Liver (tissue), 3 donors: Measurements from ENCODE around the gene DPAGT1.

Source experiments
- EGR1 ChIP-seq, 2 donors: IDR thresholded peaks; 2 replicates each; pipeline ENCODE4 v1.6.1; 2016 to 2018; ENCODE audit warnings: antibody characterized with exemption in 2 of 2, low read depth in 2 of 2
- RAD21 ChIP-seq, 2 donors: IDR thresholded peaks; 2 replicates each; pipeline ENCODE4 v1.6.1; 2016; ENCODE audit warnings: antibody characterized with exemption in 2 of 2, mild to moderate bottlenecking in 2 of 2
- RXRA ChIP-seq, 2 donors: IDR thresholded peaks; 2 replicates each; pipeline ENCODE4 v1.6.1; 2017 to 2018; ENCODE audit warnings: antibody characterized with exemption in 2 of 2, mild to moderate bottlenecking in 1 of 2
- TAF1 ChIP-seq: conservative IDR thresholded peaks from 2 replicates; pipeline ENCODE4 v1.6.1; 2016; ENCODE audit warnings: antibody characterized with exemption, mild to moderate bottlenecking
- YY1 ChIP-seq: IDR thresholded peaks from 2 replicates; pipeline ENCODE4 v1.6.1; 2016; ENCODE audit warnings: antibody characterized with exemption, mild to moderate bottlenecking
- TF ChIP-seq, protein P1 (sequence below): fragments of 150-350 bp; IDR thresholded peaks from 2 replicates; pipeline ENCODE4 v1.5.1; 2017; ENCODE audit warnings: improper control_type of control experiment, low read depth, low read length; ENCODE audit not compliant: missing input control
- TF ChIP-seq, protein P2 (sequence below): IDR thresholded peaks from 2 replicates; pipeline ENCODE4 v1.6.1; 2016; ENCODE audit warnings: antibody characterized with exemption
- TF ChIP-seq, protein P3 (sequence below): IDR thresholded peaks from 2 replicates; pipeline ENCODE4 v1.6.1; 2016; ENCODE audit warnings: antibody characterized with exemption
- donor health status: healthy.
- donor health status: healthy.

DNA sequence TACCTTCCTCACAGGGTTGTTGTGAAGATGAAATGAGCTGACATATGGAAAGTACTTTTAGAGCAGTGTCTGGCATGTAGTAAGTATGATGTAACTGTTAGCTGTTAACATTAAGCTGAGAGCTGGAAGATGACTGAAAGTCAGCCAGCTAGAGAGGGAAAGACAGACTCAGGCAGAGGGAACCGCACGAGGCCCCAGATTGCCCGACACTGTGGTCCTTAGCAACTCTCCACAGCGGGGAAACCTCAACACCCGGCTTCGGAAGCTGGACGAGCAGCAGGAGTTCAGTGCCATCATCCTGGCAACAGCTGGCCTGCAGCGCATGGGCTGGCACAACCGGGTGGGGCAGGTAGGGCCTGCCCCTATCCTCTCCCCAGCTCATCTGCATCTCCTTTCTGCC is 10.5 kb downstream of the DPAGT1 start:
- TF ChIP-seq, protein P1, sequence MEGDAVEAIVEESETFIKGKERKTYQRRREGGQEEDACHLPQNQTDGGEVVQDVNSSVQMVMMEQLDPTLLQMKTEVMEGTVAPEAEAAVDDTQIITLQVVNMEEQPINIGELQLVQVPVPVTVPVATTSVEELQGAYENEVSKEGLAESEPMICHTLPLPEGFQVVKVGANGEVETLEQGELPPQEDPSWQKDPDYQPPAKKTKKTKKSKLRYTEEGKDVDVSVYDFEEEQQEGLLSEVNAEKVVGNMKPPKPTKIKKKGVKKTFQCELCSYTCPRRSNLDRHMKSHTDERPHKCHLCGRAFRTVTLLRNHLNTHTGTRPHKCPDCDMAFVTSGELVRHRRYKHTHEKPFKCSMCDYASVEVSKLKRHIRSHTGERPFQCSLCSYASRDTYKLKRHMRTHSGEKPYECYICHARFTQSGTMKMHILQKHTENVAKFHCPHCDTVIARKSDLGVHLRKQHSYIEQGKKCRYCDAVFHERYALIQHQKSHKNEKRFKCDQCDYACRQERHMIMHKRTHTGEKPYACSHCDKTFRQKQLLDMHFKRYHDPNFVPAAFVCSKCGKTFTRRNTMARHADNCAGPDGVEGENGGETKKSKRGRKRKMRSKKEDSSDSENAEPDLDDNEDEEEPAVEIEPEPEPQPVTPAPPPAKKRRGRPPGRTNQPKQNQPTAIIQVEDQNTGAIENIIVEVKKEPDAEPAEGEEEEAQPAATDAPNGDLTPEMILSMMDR, result no peak
- TF ChIP-seq RAD21 (IDR thresholded peaks at IDR 0.05) (no peak), TAF1 (no peak), EGR1 (IDR thresholded peaks at IDR 0.05; ENCODE audit: low read depth in 2 of 2) (no peak), RXRA (IDR thresholded peaks at IDR 0.05) (no peak), YY1 (no peak)
- TF ChIP-seq, protein P2, sequence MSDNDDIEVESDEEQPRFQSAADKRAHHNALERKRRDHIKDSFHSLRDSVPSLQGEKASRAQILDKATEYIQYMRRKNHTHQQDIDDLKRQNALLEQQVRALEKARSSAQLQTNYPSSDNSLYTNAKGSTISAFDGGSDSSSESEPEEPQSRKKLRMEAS, result no peak
- TF ChIP-seq, protein P3, sequence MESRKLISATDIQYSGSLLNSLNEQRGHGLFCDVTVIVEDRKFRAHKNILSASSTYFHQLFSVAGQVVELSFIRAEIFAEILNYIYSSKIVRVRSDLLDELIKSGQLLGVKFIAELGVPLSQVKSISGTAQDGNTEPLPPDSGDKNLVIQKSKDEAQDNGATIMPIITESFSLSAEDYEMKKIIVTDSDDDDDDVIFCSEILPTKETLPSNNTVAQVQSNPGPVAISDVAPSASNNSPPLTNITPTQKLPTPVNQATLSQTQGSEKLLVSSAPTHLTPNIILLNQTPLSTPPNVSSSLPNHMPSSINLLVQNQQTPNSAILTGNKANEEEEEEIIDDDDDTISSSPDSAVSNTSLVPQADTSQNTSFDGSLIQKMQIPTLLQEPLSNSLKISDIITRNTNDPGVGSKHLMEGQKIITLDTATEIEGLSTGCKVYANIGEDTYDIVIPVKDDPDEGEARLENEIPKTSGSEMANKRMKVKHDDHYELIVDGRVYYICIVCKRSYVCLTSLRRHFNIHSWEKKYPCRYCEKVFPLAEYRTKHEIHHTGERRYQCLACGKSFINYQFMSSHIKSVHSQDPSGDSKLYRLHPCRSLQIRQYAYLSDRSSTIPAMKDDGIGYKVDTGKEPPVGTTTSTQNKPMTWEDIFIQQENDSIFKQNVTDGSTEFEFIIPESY, result no peak
